Prostate gland (tissue), 2 donors: ENCODE results near the gene PACSIN3.

Source experiments
- POLR2A ChIP-seq: fragments of 450-650 bp; IDR thresholded peaks from one replicate; pipeline ENCODE4 v1.6.1; 2016; ENCODE audit warnings: antibody characterized with exemption, mild to moderate bottlenecking
- POLR2AphosphoS5 ChIP-seq: sonication (generic); formaldehyde crosslinking; IDR thresholded peaks from one replicate; pipeline ENCODE4 v1.6.1; 2017; ENCODE audit warnings: antibody characterized with exemption
- TF ChIP-seq, protein P1 (sequence below), 4 experiments: fragments of 200-600 bp in 2 of 4; fragments of 450-650 bp in 2 of 4; sonication (generic) in 2 of 4; IDR thresholded peaks; 1 replicate in 3 of 4; 2 replicates in 1 of 4; pipeline ENCODE4 v1.5.1; 2016 to 2019; ENCODE audit warnings: antibody characterized with exemption in 4 of 4, mild to moderate bottlenecking in 2 of 4, moderate library complexity in 2 of 4

- TF ChIP-seq, protein P1, sequence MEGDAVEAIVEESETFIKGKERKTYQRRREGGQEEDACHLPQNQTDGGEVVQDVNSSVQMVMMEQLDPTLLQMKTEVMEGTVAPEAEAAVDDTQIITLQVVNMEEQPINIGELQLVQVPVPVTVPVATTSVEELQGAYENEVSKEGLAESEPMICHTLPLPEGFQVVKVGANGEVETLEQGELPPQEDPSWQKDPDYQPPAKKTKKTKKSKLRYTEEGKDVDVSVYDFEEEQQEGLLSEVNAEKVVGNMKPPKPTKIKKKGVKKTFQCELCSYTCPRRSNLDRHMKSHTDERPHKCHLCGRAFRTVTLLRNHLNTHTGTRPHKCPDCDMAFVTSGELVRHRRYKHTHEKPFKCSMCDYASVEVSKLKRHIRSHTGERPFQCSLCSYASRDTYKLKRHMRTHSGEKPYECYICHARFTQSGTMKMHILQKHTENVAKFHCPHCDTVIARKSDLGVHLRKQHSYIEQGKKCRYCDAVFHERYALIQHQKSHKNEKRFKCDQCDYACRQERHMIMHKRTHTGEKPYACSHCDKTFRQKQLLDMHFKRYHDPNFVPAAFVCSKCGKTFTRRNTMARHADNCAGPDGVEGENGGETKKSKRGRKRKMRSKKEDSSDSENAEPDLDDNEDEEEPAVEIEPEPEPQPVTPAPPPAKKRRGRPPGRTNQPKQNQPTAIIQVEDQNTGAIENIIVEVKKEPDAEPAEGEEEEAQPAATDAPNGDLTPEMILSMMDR (IDR thresholded peaks at IDR 0.05): no peak
- TF ChIP-seq POLR2AphosphoS5 (no peak), POLR2A (no peak)
These were observed 48.8 kb downstream of the PACSIN3 start for GRCh38 chr11:47137476-47137875.
